Progenitor cell of endocrine pancreas (in vitro differentiated cells): ENCODE measurements around the gene FMN2. TPM values are rescaled to one million over a fixed set of nuclear protein-coding genes. Genes with fewer than 3 reads are reported as not detected.

Experiments used
- DNase-seq: peaks from one replicate; pipeline ENCODE4 v3.0.0; 2021; ENCODE audit warnings: low spot score; ENCODE audit not compliant: unreplicated experiment
- H3K27ac Mint-ChIP-seq: 2 replicates; pipeline ENCODE4 v1.8.0; 2021; ENCODE audit warnings: mild to moderate bottlenecking, moderate library complexity, mixed read lengths
- H3K27me3 Mint-ChIP-seq: 2 replicates; pipeline ENCODE4 v1.8.0; 2021; ENCODE audit warnings: mixed read lengths
- H3K36me3 Mint-ChIP-seq: 2 replicates; pipeline ENCODE4 v1.8.0; 2022; ENCODE audit warnings: mixed read lengths; ENCODE audit not compliant: insufficient read depth
- H3K4me1 Mint-ChIP-seq: 2 replicates; pipeline ENCODE4 v1.8.0; 2021; ENCODE audit warnings: low read depth, mixed read lengths
- H3K4me3 Mint-ChIP-seq: 2 replicates; pipeline ENCODE4 v1.8.0; 2021; ENCODE audit warnings: low read depth, mild to moderate bottlenecking, moderate library complexity, mixed read lengths
- H3K9me3 Mint-ChIP-seq: 2 replicates; pipeline ENCODE4 v1.8.0; 2021; ENCODE audit warnings: low read depth, mixed read lengths
- total RNA-seq: library from RNA; stranded (reverse); gene quantifications from 2 replicates; pipeline ENCODE4 v1.2.1, GENCODE V29; 2021
- TF ChIP-seq, protein P1 (sequence below): fragments of 200-600 bp; sonication (generic); IDR thresholded peaks from one replicate; pipeline ENCODE4 v1.5.0; 2021; ENCODE audit warnings: antibody characterized with exemption, mild to moderate bottlenecking; ENCODE audit not compliant: unreplicated experiment

FMN2 gene
- total RNA-seq, 1 donor from 2014 or later: 3.2 TPM

DNA sequence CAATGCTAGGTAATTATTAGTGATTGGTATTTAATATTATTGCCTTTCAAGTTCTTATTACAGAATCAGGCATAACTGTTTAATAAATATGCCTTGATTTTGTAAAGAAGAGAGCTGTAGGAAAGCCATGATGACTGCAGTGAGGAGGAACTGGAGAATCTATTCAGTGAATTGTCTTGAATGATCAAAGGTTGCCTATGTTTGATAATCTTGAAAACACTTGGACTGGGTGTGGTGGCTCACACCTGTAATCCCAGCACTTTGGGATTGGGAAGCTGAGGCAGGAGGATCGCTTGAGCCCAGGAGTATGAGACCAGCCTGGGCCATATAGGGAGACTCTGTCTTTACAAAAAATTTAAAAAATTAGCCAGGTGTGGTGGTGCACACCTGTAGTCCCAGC, 42.4 kb downstream of the FMN2 start:
- Mint-ChIP-seq H3K9me3 (no peaks in the 10 kb centered on the region), H3K36me3 (no peaks in the 10 kb centered on the region), H3K27ac (no peak overlapping the region), H3K4me1 (no peaks in the 10 kb centered on the region), H3K27me3 (peaks cover 17% of the 10 kb centered on the region), H3K4me3 (no peak overlapping the region)
- TF ChIP-seq, protein P1, sequence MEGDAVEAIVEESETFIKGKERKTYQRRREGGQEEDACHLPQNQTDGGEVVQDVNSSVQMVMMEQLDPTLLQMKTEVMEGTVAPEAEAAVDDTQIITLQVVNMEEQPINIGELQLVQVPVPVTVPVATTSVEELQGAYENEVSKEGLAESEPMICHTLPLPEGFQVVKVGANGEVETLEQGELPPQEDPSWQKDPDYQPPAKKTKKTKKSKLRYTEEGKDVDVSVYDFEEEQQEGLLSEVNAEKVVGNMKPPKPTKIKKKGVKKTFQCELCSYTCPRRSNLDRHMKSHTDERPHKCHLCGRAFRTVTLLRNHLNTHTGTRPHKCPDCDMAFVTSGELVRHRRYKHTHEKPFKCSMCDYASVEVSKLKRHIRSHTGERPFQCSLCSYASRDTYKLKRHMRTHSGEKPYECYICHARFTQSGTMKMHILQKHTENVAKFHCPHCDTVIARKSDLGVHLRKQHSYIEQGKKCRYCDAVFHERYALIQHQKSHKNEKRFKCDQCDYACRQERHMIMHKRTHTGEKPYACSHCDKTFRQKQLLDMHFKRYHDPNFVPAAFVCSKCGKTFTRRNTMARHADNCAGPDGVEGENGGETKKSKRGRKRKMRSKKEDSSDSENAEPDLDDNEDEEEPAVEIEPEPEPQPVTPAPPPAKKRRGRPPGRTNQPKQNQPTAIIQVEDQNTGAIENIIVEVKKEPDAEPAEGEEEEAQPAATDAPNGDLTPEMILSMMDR: no peak
- no peak for DNase-seq

DNA sequence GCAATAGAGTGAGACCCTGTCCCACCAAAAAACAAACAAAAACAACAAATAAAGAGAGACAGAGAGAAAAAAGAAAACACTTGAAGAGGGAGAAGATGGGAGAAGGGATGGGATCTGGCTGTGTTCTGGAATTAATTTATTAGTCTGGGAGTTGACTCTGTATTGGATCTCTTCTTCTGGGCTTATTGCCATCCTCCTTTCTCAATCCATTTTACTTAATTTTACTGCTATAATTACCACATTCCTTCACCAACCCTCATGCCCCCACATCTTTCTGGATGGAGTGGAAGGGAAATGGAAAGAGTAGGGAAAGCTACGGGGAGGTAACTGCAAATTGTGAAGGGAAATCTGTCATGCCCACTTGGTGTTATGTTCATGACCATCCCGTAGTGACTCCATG, 42.9 kb downstream of the FMN2 start:
- H3K4me1 Mint-ChIP-seq: peaks cover 1% of the 10 kb centered on the region
- H3K27ac Mint-ChIP-seq: no peak overlapping the region
- H3K36me3 Mint-ChIP-seq: no peaks in the 10 kb centered on the region
- H3K9me3 Mint-ChIP-seq: no peaks in the 10 kb centered on the region
- DNase-seq: no peak
- H3K27me3 Mint-ChIP-seq: peaks cover 22% of the 10 kb centered on the region
- no peak overlapping the region for H3K4me3 Mint-ChIP-seq
- TF ChIP-seq, protein P1: no peak

DNA sequence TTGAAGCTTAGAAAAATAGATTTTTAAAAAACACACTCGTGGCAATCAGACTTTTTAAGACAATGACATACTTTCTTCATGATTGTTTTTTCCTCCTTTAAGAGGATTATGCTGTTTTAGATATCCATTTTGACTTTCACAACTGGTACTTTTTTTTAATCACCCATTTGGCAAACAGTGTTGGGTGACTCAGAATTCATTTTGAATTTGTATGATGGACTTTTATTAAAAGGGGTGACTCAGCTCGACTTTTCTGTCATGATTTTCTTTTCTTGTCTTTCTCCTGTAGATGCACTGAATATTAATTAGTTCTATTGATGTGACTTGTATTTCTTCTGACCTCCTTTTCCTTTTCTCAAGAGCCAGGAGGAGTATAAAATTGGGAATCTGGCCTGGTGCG, 44.7 kb downstream of the FMN2 start:
- Mint-ChIP-seq H3K36me3 (no peaks in the 10 kb centered on the region), H3K4me3 (no peak overlapping the region)
- TF ChIP-seq, protein P1: no peak

DNA sequence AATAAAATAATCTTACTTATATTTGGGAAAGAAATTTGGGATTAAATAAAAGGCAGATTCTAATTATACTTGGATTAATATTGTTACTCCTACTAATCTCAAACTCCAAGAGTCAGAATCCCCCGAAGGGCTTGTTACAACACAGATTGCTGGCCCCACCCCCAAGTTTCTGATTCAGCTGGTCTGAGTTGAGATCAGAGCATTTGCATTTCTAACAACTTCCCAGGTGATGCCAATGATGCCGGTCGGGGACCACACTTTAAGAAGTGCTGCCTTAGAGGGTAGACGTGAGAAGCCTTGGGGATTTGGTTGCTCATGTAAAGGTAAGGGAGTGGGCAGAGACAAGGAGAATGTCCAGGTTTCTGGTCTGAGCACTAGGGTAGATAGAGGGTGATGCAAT, 47.2 kb downstream of the FMN2 start:
- Mint-ChIP-seq H3K27ac (no peak overlapping the region), H3K4me3 (no peak overlapping the region)
- DNase-seq: no peak

More for the DNA sequence above, 44.7 kb downstream of the FMN2 start:
- Mint-ChIP-seq H3K9me3 (no peaks in the 10 kb centered on the region), H3K27ac (no peak overlapping the region), H3K4me1 (peaks cover 2% of the 10 kb centered on the region), H3K27me3 (peaks cover 28% of the 10 kb centered on the region)
- DNase-seq: no peak

DNA sequence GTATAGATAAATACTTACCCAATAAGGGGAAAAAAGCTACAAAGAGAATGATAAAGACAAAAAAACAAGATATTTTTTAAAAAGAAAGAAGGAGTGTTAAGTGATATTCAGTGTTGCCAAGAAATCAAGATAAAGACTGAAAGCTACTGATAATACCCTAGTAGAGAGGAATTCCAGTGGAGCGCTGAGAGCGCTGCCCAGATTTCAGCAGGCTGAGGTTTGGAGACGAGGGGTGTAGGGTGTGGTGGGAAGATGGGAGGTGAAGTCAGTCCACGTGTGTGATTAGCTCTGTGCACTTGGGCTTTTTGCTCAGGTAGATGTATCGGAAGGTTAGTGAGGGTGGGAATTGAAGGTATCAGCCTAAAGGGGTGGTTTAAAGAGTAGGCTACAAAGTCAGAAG, 47.8 kb downstream of the FMN2 start:
- no peak overlapping the region for H3K27ac Mint-ChIP-seq
- peaks cover 26% of the 10 kb centered on the region for H3K27me3 Mint-ChIP-seq
- no peak overlapping the region for H3K4me3 Mint-ChIP-seq
- TF ChIP-seq, protein P1: no peak
- H3K4me1 Mint-ChIP-seq: peaks cover 2% of the 10 kb centered on the region
- no peaks in the 10 kb centered on the region for H3K9me3 Mint-ChIP-seq
- H3K36me3 Mint-ChIP-seq: no peaks in the 10 kb centered on the region
- no peak for DNase-seq

More for the DNA sequence above, 47.2 kb downstream of the FMN2 start:
- Mint-ChIP-seq H3K4me1 (peaks cover 2% of the 10 kb centered on the region), H3K36me3 (no peaks in the 10 kb centered on the region), H3K27me3 (peaks cover 26% of the 10 kb centered on the region), H3K9me3 (no peaks in the 10 kb centered on the region)
- TF ChIP-seq, protein P1: no peak
